HEK293 (cell line): Measurements from ENCODE around the gene NDUFS2.

Source experiments
- CTCF ChIA-PET: fragments of 350-600 bp; formaldehyde crosslinking; extraction: SDS; loops from one replicate; lab custom pipeline; 2021; ENCODE audit warnings: antibody characterized with exemption; lab: Yijun Ruan, JAX
- POLR2A ChIA-PET: fragments of 300-600 bp; formaldehyde crosslinking; extraction: SDS; loops from one replicate; lab custom pipeline; 2020; ENCODE audit warnings: antibody characterized with exemption, inconsistent platforms; lab: Yijun Ruan, JAX
- H3K27ac ChIP-seq: fragments of 200-500 bp; sonication (Bioruptor generic); 2 replicates; pipeline ENCODE4 v1.5.1; 2014; ENCODE audit warnings: low read depth, low read length, control low read depth, inconsistent platforms; ENCODE audit errors: extremely low read depth
- H3K36me3 ChIP-seq, 2 experiments: fragments of 200-500 bp in 1 of 2; sonication (Bioruptor generic) in 1 of 2; 1 replicate in 1 of 2; 2 replicates in 1 of 2; pipeline ENCODE4 v1.5.1; 2014 to 2017; ENCODE audit warnings: inconsistent platforms in 2 of 2, low read length in 2 of 2; ENCODE audit not compliant: control insufficient read depth in 2 of 2, insufficient read depth in 1 of 2
- H3K4me1 ChIP-seq: fragments of 200-500 bp; sonication (Bioruptor generic); 2 replicates; pipeline ENCODE4 v1.5.1; 2014; ENCODE audit warnings: mild to moderate bottlenecking, low read length, inconsistent platforms; ENCODE audit not compliant: control insufficient read depth, insufficient read depth
- H3K4me3 ChIP-seq: 2 replicates; pipeline ENCODE4 v1.5.1; 2011; ENCODE audit warnings: low read depth, mild to moderate bottlenecking, control low read depth, low read length, moderate library complexity
- H3K9me3 ChIP-seq: fragments of 200-500 bp; sonication (Bioruptor generic); 2 replicates; pipeline ENCODE4 v1.5.1; 2014; ENCODE audit warnings: low read depth, low read length, inconsistent platforms; ENCODE audit not compliant: control insufficient read depth, insufficient read depth
- GLI4 ChIP-seq: fragments of 450-650 bp; formaldehyde crosslinking; IDR thresholded peaks from 2 replicates; pipeline ENCODE4 v1.5.1; 2016; ENCODE audit warnings: missing biosample characterization, missing genetic modification characterization
- GLIS2 ChIP-seq: fragments of 450-650 bp; formaldehyde crosslinking; IDR thresholded peaks from 2 replicates; pipeline ENCODE4 v1.5.1; 2016; ENCODE audit warnings: missing biosample characterization, missing genetic modification characterization
- SALL2 ChIP-seq: fragments of 450-650 bp; formaldehyde crosslinking; IDR thresholded peaks from 2 replicates; pipeline ENCODE4 v1.5.0; 2017; ENCODE audit warnings: missing biosample characterization, mild to moderate bottlenecking, missing genetic modification characterization, borderline replicate concordance
- SETDB1 ChIP-seq: IDR thresholded peaks from one replicate; pipeline ENCODE4 v1.6.1; 2017; ENCODE audit warnings: mild to moderate bottlenecking, low read length, moderate library complexity, mixed read lengths; ENCODE audit not compliant: insufficient read length
- ZBTB10 ChIP-seq: fragments of 450-650 bp; formaldehyde crosslinking; IDR thresholded peaks from 2 replicates; pipeline ENCODE4 v1.5.1; 2016; ENCODE audit warnings: missing biosample characterization, missing genetic modification characterization
- ZBTB20 ChIP-seq: fragments of 450-650 bp; formaldehyde crosslinking; IDR thresholded peaks from 2 replicates; pipeline ENCODE4 v1.5.1; 2016; ENCODE audit warnings: missing biosample characterization, missing genetic modification characterization
- ZEB2 ChIP-seq: fragments of 450-650 bp; formaldehyde crosslinking; IDR thresholded peaks from 2 replicates; pipeline ENCODE4 v1.5.1; 2016; ENCODE audit warnings: missing biosample characterization, missing genetic modification characterization
- ZIC2 ChIP-seq: fragments of 450-650 bp; formaldehyde crosslinking; IDR thresholded peaks from 2 replicates; pipeline ENCODE4 v1.5.1; 2016; ENCODE audit warnings: missing biosample characterization, missing genetic modification characterization
- ZNF112 ChIP-seq: fragments of 450-650 bp; formaldehyde crosslinking; IDR thresholded peaks from 2 replicates; pipeline ENCODE4 v1.5.0; 2017; ENCODE audit warnings: missing biosample characterization, missing genetic modification characterization
- ZNF133 ChIP-seq: fragments of 450-650 bp; formaldehyde crosslinking; IDR thresholded peaks from 2 replicates; pipeline ENCODE4 v1.5.1; 2016; ENCODE audit warnings: missing biosample characterization, missing genetic modification characterization
- ZNF140 ChIP-seq: fragments of 450-650 bp; formaldehyde crosslinking; IDR thresholded peaks from 2 replicates; pipeline ENCODE4 v1.5.1; 2016; ENCODE audit warnings: missing biosample characterization, missing genetic modification characterization
- ZNF174 ChIP-seq: fragments of 450-650 bp; formaldehyde crosslinking; IDR thresholded peaks from 2 replicates; pipeline ENCODE4 v1.5.0; 2017; ENCODE audit warnings: missing biosample characterization, mild to moderate bottlenecking, missing genetic modification characterization
- ZNF274 ChIP-seq, 2 experiments: fragments of 200-500 bp in 1 of 2; fragments of 450-650 bp in 1 of 2; sonication (Bioruptor generic) in 1 of 2; formaldehyde crosslinking in 1 of 2; IDR thresholded peaks; 2 replicates each; pipeline versions ENCODE4 v1.5.1 to v1.6.1; 2014 to 2016; ENCODE audit warnings: borderline replicate concordance in 1 of 2, inconsistent platforms in 1 of 2, low read length in 1 of 2, missing biosample characterization in 1 of 2, missing genetic modification characterization in 1 of 2
- ZNF311 ChIP-seq: fragments of 450-650 bp; formaldehyde crosslinking; IDR thresholded peaks from 2 replicates; pipeline ENCODE4 v1.5.1; 2017; ENCODE audit warnings: missing biosample characterization, missing genetic modification characterization, borderline replicate concordance
- ZNF335 ChIP-seq: fragments of 450-650 bp; formaldehyde crosslinking; conservative IDR thresholded peaks from 2 replicates; pipeline ENCODE4 v1.5.1; 2016; ENCODE audit warnings: missing biosample characterization, missing genetic modification characterization
- ZNF544 ChIP-seq: fragments of 450-650 bp; formaldehyde crosslinking; IDR thresholded peaks from 2 replicates; pipeline ENCODE4 v1.5.0; 2017; ENCODE audit warnings: missing biosample characterization, missing genetic modification characterization
- ZNF561 ChIP-seq: fragments of 450-650 bp; IDR thresholded peaks from 2 replicates; pipeline ENCODE4 v1.5.1; 2018; ENCODE audit warnings: missing biosample characterization, missing genetic modification characterization, borderline replicate concordance
- ZNF621 ChIP-seq: fragments of 450-650 bp; formaldehyde crosslinking; IDR thresholded peaks from 2 replicates; pipeline ENCODE4 v1.5.1; 2017; ENCODE audit warnings: missing biosample characterization, missing genetic modification characterization
- ZNF623 ChIP-seq: fragments of 450-650 bp; formaldehyde crosslinking; IDR thresholded peaks from 2 replicates; pipeline ENCODE4 v1.5.1; 2016; ENCODE audit warnings: missing biosample characterization, missing genetic modification characterization
- ZNF791 ChIP-seq: fragments of 450-650 bp; formaldehyde crosslinking; IDR thresholded peaks from 2 replicates; pipeline ENCODE4 v1.5.1; 2016; ENCODE audit warnings: missing biosample characterization, missing genetic modification characterization
- ZNF792 ChIP-seq: fragments of 450-650 bp; formaldehyde crosslinking; IDR thresholded peaks from 2 replicates; pipeline ENCODE4 v1.5.1; 2016; ENCODE audit warnings: missing biosample characterization, missing genetic modification characterization
- TF ChIP-seq, protein P1 (sequence below): fragments of 450-650 bp; formaldehyde crosslinking; IDR thresholded peaks from 2 replicates; pipeline ENCODE4 v1.5.1; 2016; ENCODE audit warnings: missing biosample characterization, missing genetic modification characterization
- TF ChIP-seq, protein P2 (sequence below): fragments of 450-650 bp; formaldehyde crosslinking; IDR thresholded peaks from 2 replicates; pipeline ENCODE4 v1.5.1; 2016; ENCODE audit warnings: missing biosample characterization, missing genetic modification characterization
- TF ChIP-seq, protein P3 (sequence below): fragments of 450-650 bp; formaldehyde crosslinking; IDR thresholded peaks from 2 replicates; pipeline ENCODE4 v1.5.1; 2017; ENCODE audit warnings: missing biosample characterization, missing genetic modification characterization

The NDUFS2 gene

DNA sequence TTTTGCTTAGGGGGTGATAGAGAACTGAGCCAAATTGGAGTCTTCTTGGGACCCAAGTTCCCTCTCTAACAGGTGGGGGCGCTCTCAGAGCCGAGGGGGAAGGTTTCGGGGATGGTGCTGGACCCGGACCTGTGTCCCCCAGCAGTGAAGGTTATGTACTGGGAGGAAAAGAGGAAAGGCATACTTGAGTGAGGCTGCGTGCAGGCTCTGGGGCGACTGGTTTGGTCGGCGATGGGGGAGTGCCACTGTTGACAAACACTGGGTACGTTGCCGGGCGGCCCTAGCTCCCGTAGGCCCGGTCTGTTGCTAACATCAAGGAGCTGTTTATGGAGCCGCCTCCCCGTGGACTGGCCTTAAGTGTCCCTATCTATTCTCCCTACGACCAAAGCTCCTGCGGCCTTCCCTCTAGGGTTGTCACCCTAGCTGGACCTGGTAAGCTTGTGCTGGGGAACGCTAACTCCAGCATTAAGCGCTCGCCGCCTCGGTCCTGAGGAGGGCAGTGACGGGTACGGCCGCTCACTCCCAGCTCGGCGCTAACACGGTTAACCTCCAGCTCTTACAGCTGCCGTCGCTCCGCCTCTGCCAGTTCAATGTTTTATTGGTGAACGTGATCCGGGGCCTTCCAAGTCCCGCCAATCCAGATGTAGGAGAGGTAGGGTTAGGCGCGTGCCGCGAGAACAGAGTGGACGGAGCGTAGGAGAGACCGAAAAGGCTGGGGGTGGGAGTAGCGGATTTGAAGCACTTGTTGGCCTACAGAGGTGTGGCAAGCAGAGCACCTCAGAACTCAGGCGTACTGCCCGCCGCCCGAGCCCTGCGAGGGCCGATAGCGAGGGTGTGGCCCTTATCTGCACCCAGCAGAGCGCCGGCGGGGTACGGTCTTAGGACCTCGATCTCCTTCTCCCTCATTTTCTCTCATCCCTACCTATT is 36.2 kb upstream of the NDUFS2 start, which contains the start of gene PPOX (continued):
- TF ChIP-seq ZNF112 (tag by site-specific recombination) (no peak), ZNF792 (tag by site-specific recombination) (no peak), ZNF174 (tag by site-specific recombination) (no peak), ZNF561 (tag by site-specific recombination) (no peak), ZNF623 (tag by site-specific recombination) (no peak), ZIC2 (tag by site-specific recombination) (no peak), ZBTB20 (tag by site-specific recombination) (peak; percentile 60; the same call in 1 of the 2 replicates), SETDB1 (no peak), ZNF140 (tag by site-specific recombination) (no peak), ZNF311 (tag by site-specific recombination) (no peak), ZEB2 (peak; percentile 74), ZNF274 (IDR thresholded peaks at IDR 0.05; ENCODE audit: low read length) (no peak), ZNF274 (tag by site-specific recombination; IDR thresholded peaks at IDR 0.05; ENCODE audit: borderline replicate concordance) (no peak), ZNF621 (tag by site-specific recombination) (no peak), SALL2 (tag by site-specific recombination) (no peak), ZNF335 (peak; percentile 94), ZNF544 (tag by site-specific recombination) (no peak), ZNF133 (tag by site-specific recombination) (no peak)
- TF ChIP-seq, protein P1, sequence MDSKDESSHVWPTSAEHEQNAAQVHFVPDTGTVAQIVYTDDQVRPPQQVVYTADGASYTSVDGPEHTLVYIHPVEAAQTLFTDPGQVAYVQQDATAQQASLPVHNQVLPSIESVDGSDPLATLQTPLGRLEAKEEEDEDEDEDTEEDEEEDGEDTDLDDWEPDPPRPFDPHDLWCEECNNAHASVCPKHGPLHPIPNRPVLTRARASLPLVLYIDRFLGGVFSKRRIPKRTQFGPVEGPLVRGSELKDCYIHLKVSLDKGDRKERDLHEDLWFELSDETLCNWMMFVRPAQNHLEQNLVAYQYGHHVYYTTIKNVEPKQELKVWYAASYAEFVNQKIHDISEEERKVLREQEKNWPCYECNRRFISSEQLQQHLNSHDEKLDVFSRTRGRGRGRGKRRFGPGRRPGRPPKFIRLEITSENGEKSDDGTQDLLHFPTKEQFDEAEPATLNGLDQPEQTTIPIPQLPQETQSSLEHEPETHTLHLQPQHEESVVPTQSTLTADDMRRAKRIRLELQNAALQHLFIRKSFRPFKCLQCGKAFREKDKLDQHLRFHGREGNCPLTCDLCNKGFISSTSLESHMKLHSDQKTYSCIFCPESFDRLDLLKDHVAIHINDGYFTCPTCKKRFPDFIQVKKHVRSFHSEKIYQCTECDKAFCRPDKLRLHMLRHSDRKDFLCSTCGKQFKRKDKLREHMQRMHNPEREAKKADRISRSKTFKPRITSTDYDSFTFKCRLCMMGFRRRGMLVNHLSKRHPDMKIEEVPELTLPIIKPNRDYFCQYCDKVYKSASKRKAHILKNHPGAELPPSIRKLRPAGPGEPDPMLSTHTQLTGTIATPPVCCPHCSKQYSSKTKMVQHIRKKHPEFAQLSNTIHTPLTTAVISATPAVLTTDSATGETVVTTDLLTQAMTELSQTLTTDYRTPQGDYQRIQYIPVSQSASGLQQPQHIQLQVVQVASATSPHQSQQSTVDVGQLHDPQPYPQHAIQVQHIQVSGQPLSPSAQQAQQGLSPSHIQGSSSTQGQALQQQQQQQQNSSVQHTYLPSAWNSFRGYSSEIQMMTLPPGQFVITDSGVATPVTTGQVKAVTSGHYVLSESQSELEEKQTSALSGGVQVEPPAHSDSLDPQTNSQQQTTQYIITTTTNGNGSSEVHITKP (tag by site-specific recombination) = peak; percentile 99
- TF ChIP-seq, protein P2, sequence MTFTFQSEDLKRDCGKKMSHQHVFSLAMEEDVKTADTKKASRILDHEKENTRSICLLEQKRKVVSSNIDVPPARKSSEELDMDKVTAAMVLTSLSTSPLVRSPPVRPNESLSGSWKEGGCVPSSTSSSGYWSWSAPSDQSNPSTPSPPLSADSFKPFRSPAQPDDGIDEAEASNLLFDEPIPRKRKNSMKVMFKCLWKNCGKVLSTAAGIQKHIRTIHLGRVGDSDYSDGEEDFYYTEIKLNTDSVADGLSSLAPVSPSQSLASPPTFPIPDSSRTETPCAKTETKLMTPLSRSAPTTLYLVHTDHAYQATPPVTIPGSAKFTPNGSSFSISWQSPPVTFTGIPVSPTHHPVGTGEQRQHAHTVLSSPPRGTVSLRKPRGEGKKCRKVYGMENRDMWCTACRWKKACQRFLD (tag by site-specific recombination) = no peak

DNA sequence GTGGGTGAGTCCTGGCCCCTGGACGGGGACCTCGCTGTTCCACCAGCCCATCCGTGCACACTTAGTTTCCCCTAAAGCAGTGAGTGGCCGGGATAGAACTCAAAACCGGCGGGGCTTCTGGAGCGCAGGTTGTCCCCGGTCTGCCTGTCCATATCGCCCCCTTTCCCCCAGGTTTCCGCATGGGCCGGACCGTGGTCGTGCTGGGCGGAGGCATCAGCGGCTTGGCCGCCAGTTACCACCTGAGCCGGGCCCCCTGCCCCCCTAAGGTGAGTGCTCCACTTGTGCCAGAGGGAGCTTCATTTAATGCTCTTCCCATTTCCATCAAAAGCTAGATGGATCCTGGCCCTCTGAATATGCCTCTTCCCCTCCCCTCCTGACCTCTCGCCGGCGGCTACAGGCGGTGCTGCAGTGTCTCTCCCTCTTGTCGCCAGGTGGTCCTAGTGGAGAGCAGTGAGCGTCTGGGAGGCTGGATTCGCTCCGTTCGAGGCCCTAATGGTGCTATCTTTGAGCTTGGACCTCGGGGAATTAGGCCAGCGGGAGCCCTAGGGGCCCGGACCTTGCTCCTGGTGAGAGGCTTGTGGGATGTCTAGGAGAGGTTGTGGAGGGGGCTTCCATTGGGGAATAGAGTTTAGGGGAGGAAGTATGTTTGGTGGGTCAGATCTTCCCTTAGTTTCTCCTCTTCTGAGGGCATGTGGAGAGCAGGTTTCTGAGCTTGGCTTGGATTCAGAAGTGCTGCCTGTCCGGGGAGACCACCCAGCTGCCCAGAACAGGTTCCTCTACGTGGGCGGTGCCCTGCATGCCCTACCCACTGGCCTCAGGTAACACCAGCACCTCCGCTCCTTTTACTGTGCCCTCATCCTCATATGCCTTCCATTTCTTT is 35.3 kb upstream of the NDUFS2 start:
- Histone ChIP-seq H3K9me3 (no peaks in the 10 kb centered on the region), H3K27ac (peak overlapping the region; percentile 39; the same call in 1 of the 2 replicates), H3K4me1 (peaks cover 3% of the 10 kb centered on the region; the same call in 1 of the 2 replicates), H3K36me3 (peaks cover 3 to 73% of the 10 kb centered on the region in 2 experiments; a peak in 1 of 3 replicates), H3K4me3 (peak overlapping the region; percentile 58)
- POLR2A ChIA-PET = interaction anchor here (0.5 to 4.8 kb wide), 13 partner anchors 10 to 215 kb away, joined by 3 to 53 read pairs (median 4); partner anchors contain the start of genes B4GALT3, DEDD, NDUFS2 and TOMM40L
- CTCF ChIA-PET = interaction anchor here (1.1 to 3.9 kb wide), 7 partner anchors 10 to 215 kb away, joined by 3 to 23 read pairs (median 12); partner anchors contain the start of genes B4GALT3, NDUFS2 and UFC1
- TF ChIP-seq, protein P3, sequence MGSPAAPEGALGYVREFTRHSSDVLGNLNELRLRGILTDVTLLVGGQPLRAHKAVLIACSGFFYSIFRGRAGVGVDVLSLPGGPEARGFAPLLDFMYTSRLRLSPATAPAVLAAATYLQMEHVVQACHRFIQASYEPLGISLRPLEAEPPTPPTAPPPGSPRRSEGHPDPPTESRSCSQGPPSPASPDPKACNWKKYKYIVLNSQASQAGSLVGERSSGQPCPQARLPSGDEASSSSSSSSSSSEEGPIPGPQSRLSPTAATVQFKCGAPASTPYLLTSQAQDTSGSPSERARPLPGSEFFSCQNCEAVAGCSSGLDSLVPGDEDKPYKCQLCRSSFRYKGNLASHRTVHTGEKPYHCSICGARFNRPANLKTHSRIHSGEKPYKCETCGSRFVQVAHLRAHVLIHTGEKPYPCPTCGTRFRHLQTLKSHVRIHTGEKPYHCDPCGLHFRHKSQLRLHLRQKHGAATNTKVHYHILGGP (tag by site-specific recombination) = no peak
- TF ChIP-seq ZIC2 (tag by site-specific recombination) (peak; percentile 60), ZBTB10 (tag by site-specific recombination) (peak; percentile 63), GLI4 (0 out of 2 replicates have a peak, but pooled peaks have one; percentile 25), ZNF791 (tag by site-specific recombination) (no peak), GLIS2 (tag by site-specific recombination) (peak; percentile 69)
